ENCODE data around the gene KSR1.

Gene KSR1

GRCh38 chr17:27512511-27513346, 56.5 kb downstream of the KSR1 start:
- TF ChIP-seq JUND (IDR thresholded peaks at IDR 0.05; ENCODE audit: low read depth) = no peak
- in situ Hi-C loops (cut with HindIII; ENCODE audit: low pct_unique_long_range_greater_than_20kb, low sequenced_read_pairs) = no loop called here
- no peak for DNase-seq (ENCODE audit: low read depth in 1 of 2, low spot score in 1 of 2)

GRCh38 chr17:27513849-27514248, 57.6 kb downstream of the KSR1 start:
- in situ Hi-C loops (cut with HindIII; ENCODE audit: low pct_unique_long_range_greater_than_20kb, low sequenced_read_pairs) = no loop called here
- DNase-seq (ENCODE audit: low read depth in 1 of 2, low spot score in 1 of 2) = no peak
- no peak for TF ChIP-seq JUND (IDR thresholded peaks at IDR 0.05; ENCODE audit: low read depth)

GRCh38 chr17:27514595-27515413, 58.6 kb downstream of the KSR1 start:
- in situ Hi-C loops (cut with HindIII; ENCODE audit: low pct_unique_long_range_greater_than_20kb, low sequenced_read_pairs) = no loop called here
- no peak for TF ChIP-seq JUND (IDR thresholded peaks at IDR 0.05; ENCODE audit: low read depth)
- DNase-seq (ENCODE audit: low read depth in 1 of 2, low spot score in 1 of 2) = no peak

- DNase-seq (ENCODE audit: low read depth in 1 of 2, low spot score in 1 of 2) = no peak
- no peak for TF ChIP-seq JUND (IDR thresholded peaks at IDR 0.05; ENCODE audit: low read depth)
- in situ Hi-C loops (cut with HindIII; ENCODE audit: low pct_unique_long_range_greater_than_20kb, low sequenced_read_pairs) = no loop called here
Measured at GRCh38 chr17:27518048-27518447, 61.8 kb downstream of the KSR1 start.

- in situ Hi-C loops (cut with HindIII; ENCODE audit: low pct_unique_long_range_greater_than_20kb, low sequenced_read_pairs) = no loop called here
- TF ChIP-seq JUND (IDR thresholded peaks at IDR 0.05; ENCODE audit: low read depth) = no peak
- DNase-seq (ENCODE audit: low read depth in 1 of 2, low spot score in 1 of 2) = no peak
Measured at GRCh38 chr17:27518545-27519521, 62.6 kb downstream of the KSR1 start.

- DNase-seq (ENCODE audit: low read depth in 1 of 2, low spot score in 1 of 2) = no peak
- in situ Hi-C loops (cut with HindIII; ENCODE audit: low pct_unique_long_range_greater_than_20kb, low sequenced_read_pairs) = no loop called here
- TF ChIP-seq JUND (IDR thresholded peaks at IDR 0.05; ENCODE audit: low read depth) = no peak
Measured at GRCh38 chr17:27519550-27519949, 63.3 kb downstream of the KSR1 start.

GRCh38 chr17:27520491-27521185, 64.4 kb downstream of the KSR1 start:
- in situ Hi-C loops (cut with HindIII; ENCODE audit: low pct_unique_long_range_greater_than_20kb, low sequenced_read_pairs) = no loop called here
- TF ChIP-seq JUND (IDR thresholded peaks at IDR 0.05; ENCODE audit: low read depth) = no peak
- DNase-seq (ENCODE audit: low read depth in 1 of 2, low spot score in 1 of 2) = no peak

- TF ChIP-seq JUND (IDR thresholded peaks at IDR 0.05; ENCODE audit: low read depth) = no peak
- DNase-seq (ENCODE audit: low read depth in 1 of 2, low spot score in 1 of 2) = no peak
- in situ Hi-C loops (cut with HindIII; ENCODE audit: low pct_unique_long_range_greater_than_20kb, low sequenced_read_pairs) = no loop called here
Measured at GRCh38 chr17:27521281-27522027, 65.2 kb downstream of the KSR1 start.

GRCh38 chr17:27522028-27522635, 65.9 kb downstream of the KSR1 start:
- TF ChIP-seq JUND (IDR thresholded peaks at IDR 0.05; ENCODE audit: low read depth) = no peak
- DNase-seq (ENCODE audit: low read depth in 1 of 2, low spot score in 1 of 2) = no peak
- in situ Hi-C loops (cut with HindIII; ENCODE audit: low pct_unique_long_range_greater_than_20kb, low sequenced_read_pairs) = no loop called here

GRCh38 chr17:27523712-27524111, 67.5 kb downstream of the KSR1 start:
- no peak for TF ChIP-seq JUND (IDR thresholded peaks at IDR 0.05; ENCODE audit: low read depth)
- in situ Hi-C loops (cut with HindIII; ENCODE audit: low pct_unique_long_range_greater_than_20kb, low sequenced_read_pairs) = no loop called here
- no peak for DNase-seq (ENCODE audit: low read depth in 1 of 2, low spot score in 1 of 2)

GRCh38 chr17:27524594-27524993, 68.3 kb downstream of the KSR1 start:
- no peak for DNase-seq (ENCODE audit: low read depth in 1 of 2, low spot score in 1 of 2)
- no peak for TF ChIP-seq JUND (IDR thresholded peaks at IDR 0.05; ENCODE audit: low read depth)
- in situ Hi-C loops (cut with HindIII; ENCODE audit: low pct_unique_long_range_greater_than_20kb, low sequenced_read_pairs) = no loop called here

Measured in T47D (cell line).